IPS-11a (cell line): ENCODE measurements around the gene MINK1.
"Not testable (repeated sequence)": the region's sequence is repeated elsewhere in the genome, so short reads cannot be mapped to it uniquely, and the experiment has no call there.

Source experiments
- H3K4me3 ChIP-seq: one replicate; pipeline ENCODE4 v1.5.1; 2013; ENCODE audit warnings: low read depth, low read length, control low read depth

Gene MINK1

DNA sequence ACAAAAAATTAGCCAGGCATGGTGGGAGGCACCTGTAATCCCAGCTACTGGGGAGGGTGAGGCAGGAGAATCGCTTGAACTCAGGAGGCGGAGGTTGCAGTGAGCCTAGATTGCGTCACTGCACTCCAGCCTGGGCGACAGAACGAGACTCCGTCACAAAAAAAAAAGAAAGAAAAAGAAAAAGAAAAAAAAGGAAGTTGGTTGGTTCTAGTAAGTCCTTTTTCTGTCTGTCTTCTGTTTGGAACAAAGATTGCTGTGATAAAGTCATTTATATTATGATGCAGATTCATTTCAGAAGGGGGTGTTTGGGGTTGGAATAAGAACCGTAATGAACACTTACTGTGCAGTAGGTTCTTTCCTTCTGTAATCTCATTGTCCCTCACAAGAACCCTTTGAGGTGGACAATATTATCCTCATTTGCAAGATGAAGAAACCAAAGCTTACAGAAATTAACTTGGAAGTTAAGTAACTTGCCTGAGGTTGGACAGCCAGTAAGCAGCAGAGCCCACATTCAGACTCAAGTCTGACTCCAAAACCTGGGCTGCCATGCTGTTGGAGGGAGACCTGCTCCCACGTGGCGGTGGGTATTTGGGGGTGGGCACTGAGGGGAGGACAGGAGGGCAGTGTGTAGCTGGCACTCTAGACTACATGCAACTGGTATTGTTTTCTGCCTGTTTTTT lies 10.3 kb downstream of the MINK1 start:
- no peak overlapping the region for H3K4me3 ChIP-seq

GRCh38 chr17:4845118-4845517 lies 12.0 kb downstream of the MINK1 start:
- no peak overlapping the region for H3K4me3 ChIP-seq

DNA sequence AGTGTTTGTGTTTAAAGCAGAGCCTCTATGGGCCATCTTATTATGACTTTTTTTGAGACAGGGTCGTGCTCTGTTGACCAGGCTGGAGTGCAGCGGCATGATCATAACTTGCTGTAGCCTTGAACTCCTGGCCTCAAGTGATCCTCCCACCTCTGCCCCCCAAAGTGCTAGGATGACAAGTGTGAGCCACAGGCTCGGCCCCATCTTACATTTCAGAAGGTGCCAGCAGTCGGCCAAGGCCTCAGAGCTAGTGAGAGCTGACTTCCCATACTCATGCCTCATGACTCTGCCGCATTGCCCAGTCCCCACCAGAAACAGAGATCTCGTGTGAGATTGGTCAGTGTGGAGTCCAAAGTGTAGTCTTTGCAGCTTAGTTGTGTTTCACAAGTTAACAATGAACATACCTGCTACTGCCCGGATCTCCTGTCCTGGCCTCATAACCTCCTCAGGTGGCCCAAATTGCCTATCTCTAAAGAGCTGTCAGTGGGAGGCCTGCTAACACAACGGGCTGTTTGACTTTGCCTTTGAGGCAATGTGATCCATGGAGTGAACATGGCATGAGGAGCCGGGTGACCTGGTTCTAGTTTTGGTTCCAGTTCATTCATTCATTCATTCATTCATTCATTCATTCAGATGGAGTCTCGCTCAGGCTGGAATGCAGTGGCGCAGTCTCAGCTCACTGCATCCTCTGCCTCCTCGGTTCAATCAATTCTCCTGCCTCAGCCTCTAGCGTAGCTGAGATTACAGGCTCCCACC lies 13.7 kb downstream of the MINK1 start:
- no peak overlapping the region for H3K4me3 ChIP-seq

GRCh38 chr17:4849011-4849536 lies 15.9 kb downstream of the MINK1 start:
- H3K4me3 ChIP-seq: no peak overlapping the region

DNA sequence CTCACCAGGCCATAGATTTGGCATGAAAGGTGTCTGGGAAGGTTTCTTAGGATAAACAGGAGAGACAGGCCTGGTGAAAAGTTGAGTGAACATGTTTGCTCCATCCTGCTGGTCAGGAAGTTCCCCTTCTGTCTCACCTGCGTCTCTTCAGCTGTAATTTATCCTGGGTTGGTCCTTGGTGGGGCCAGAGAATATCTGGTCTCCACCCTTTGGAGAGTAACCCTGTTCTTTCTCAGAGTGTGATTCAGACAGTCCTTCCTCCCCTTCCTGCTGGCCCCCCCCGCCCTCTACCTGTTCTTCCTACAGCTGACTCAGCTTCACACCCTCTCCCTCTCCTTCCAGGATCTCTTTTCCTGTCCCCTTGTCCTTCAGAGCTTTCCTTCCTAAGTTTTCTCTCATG lies 17.1 kb downstream of the MINK1 start:
- H3K4me3 ChIP-seq: no peak overlapping the region

- no peak overlapping the region for H3K4me3 ChIP-seq
These were observed 17.9 kb downstream of the MINK1 start for GRCh38 chr17:4851084-4851483.

GRCh38 chr17:4852567-4853207 lies 19.5 kb downstream of the MINK1 start:
- no peak overlapping the region for H3K4me3 ChIP-seq

- H3K4me3 ChIP-seq: no peak overlapping the region
These were observed 20.1 kb downstream of the MINK1 start for GRCh38 chr17:4853208-4853671.

- H3K4me3 ChIP-seq: no peak overlapping the region
These were observed 21.1 kb downstream of the MINK1 start for GRCh38 chr17:4854111-4854681.

GRCh38 chr17:4856271-4856936 lies 23.3 kb downstream of the MINK1 start:
- H3K4me3 ChIP-seq: no peak overlapping the region

- H3K4me3 ChIP-seq: no peak overlapping the region
These were observed 23.8 kb downstream of the MINK1 start for GRCh38 chr17:4856937-4857314.

DNA sequence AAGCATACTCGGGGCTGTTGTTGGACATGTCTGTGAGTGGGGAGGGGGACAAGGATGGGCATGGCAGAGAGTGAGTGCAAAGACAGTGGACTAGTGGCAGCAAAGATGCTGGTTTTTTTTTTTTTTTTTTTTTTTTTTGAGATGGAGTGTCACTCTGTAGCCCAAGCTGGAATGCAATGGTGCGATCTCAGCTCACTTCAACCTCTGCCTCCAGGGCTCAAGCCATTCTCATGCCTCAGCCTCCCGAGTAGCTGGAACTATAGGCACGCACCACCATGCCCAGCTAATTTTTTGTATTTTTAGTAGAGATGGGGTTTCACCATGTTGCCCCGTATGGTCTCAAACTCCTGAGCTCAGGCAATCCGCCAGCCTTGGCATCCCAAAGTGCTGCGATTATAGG lies 24.2 kb downstream of the MINK1 start:
- H3K4me3 ChIP-seq: not testable (repeated sequence)

GRCh38 chr17:4858068-4858881 lies 25.1 kb downstream of the MINK1 start:
- H3K4me3 ChIP-seq: no peak overlapping the region

GRCh38 chr17:4858882-4859260 lies 25.7 kb downstream of the MINK1 start:
- H3K4me3 ChIP-seq: no peak overlapping the region

GRCh38 chr17:4859816-4860625 lies 26.9 kb downstream of the MINK1 start:
- no peak overlapping the region for H3K4me3 ChIP-seq

GRCh38 chr17:4860651-4861050 lies 27.5 kb downstream of the MINK1 start:
- no peak overlapping the region for H3K4me3 ChIP-seq

GRCh38 chr17:4861052-4861451 lies 27.9 kb downstream of the MINK1 start:
- H3K4me3 ChIP-seq: no peak overlapping the region

DNA sequence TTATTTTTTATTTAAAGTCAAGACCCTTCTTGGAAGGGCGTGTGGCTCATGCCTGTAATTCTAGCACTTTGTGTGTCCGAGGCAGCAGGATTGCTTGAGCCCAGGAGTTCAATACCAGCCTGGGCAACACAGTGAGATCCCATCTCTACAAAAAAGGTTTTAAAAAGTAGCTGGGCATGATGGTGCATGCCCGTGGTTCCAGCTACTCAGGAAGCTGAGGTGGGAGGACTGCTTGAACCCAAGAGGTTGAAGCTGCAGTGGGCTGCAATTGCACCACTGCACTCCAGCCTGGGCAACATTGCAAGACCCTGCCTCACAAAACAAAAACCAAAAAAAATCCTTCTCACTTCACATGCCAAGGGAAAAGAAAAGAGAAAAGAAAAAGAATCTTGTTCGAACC lies 29.6 kb downstream of the MINK1 start:
- H3K4me3 ChIP-seq: no peak overlapping the region

DNA sequence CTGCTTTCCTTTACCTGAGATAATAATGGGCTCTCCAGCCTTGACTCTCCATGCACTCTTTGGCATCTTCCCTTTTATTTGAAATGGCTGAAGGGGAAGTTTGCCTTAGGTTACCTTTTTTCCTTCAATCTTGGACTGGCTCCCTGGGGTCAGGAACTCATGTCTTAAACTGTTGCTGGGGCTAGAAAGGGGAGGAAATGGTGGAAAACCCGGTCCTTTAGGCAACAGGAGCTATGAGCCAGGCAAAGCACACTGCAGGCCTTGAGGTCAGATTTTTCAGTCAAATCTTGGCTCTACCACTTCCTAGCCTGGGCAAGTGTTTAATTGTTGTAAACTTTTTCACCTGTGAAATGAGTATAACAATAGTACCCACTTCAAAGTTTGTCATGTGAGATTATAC lies 30.2 kb downstream of the MINK1 start:
- H3K4me3 ChIP-seq: no peak overlapping the region
